IMR-90 (cell line): Measurements from ENCODE around the gene RHOT1.

ENCODE experiments used
- CHD1 ChIP-seq: IDR thresholded peaks from 2 replicates; pipeline ENCODE4 v1.6.1; 2012; ENCODE audit warnings: low read depth, low read length, improper control_type of control experiment
- FOS ChIP-seq: fragments of 150-350 bp; IDR thresholded peaks from 2 replicates; pipeline ENCODE4 v1.6.1; 2016; ENCODE audit warnings: low read depth, low read length
- MAFK ChIP-seq: IDR thresholded peaks from 2 replicates; pipeline ENCODE4 v1.6.1; 2012; ENCODE audit warnings: low read depth, low read length, improper control_type of control experiment
- MAZ ChIP-seq: IDR thresholded peaks from 2 replicates; pipeline ENCODE4 v1.6.1; 2012; ENCODE audit warnings: low read depth, mild to moderate bottlenecking, low read length, improper control_type of control experiment, moderate library complexity, borderline replicate concordance
- POLR2A ChIP-seq: IDR thresholded peaks from 2 replicates; pipeline ENCODE4 v1.6.1; 2012; ENCODE audit warnings: mild to moderate bottlenecking, low read depth, low read length
- RAD21 ChIP-seq: IDR thresholded peaks from 2 replicates; pipeline ENCODE4 v1.6.1; 2012; ENCODE audit warnings: low read length, improper control_type of control experiment
- RCOR1 ChIP-seq: IDR thresholded peaks from 2 replicates; pipeline ENCODE4 v1.6.1; 2012; ENCODE audit warnings: mild to moderate bottlenecking, low read length, improper control_type of control experiment; ENCODE audit not compliant: insufficient replicate concordance
- RFX5 ChIP-seq: IDR thresholded peaks from 2 replicates; pipeline ENCODE4 v1.8.0; 2012; ENCODE audit warnings: low read depth, mild to moderate bottlenecking, low read length, moderate library complexity
- TF ChIP-seq, protein P1 (sequence below): conservative IDR thresholded peaks from 2 replicates; pipeline ENCODE4 v1.5.1; 2012; ENCODE audit warnings: mild to moderate bottlenecking, low read depth, low read length, improper control_type of control experiment

GRCh38 chr17:32158870-32159585 lies 16.7 kb downstream of the RHOT1 start:
- TF ChIP-seq POLR2A (no peak), RAD21 (no peak), CHD1 (no peak), MAFK (no peak), RCOR1 (no peak), FOS (no peak), MAZ (no peak), RFX5 (no peak)
- TF ChIP-seq, protein P1, sequence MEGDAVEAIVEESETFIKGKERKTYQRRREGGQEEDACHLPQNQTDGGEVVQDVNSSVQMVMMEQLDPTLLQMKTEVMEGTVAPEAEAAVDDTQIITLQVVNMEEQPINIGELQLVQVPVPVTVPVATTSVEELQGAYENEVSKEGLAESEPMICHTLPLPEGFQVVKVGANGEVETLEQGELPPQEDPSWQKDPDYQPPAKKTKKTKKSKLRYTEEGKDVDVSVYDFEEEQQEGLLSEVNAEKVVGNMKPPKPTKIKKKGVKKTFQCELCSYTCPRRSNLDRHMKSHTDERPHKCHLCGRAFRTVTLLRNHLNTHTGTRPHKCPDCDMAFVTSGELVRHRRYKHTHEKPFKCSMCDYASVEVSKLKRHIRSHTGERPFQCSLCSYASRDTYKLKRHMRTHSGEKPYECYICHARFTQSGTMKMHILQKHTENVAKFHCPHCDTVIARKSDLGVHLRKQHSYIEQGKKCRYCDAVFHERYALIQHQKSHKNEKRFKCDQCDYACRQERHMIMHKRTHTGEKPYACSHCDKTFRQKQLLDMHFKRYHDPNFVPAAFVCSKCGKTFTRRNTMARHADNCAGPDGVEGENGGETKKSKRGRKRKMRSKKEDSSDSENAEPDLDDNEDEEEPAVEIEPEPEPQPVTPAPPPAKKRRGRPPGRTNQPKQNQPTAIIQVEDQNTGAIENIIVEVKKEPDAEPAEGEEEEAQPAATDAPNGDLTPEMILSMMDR, result no peak
